ENCODE measurements around the gene KIZ. TPM values are rescaled to one million over a fixed set of nuclear protein-coding genes. Genes with fewer than 3 reads are reported as not detected.

Gene KIZ
- total and polyA plus RNA-seq, 2 donors (not counting 1 experiment from before 2014, with no cell fraction given) = 19.7 to 40.4 TPM

- WGBS (ENCODE audit: insufficient coverage) = no CpG with 5 or more reads among the region's 2 CpGs
- TF ChIP-seq EZH2 (IDR thresholded peaks at IDR 0.05; ENCODE audit: borderline replicate concordance, insufficient read depth, low read depth, low read length, poor library complexity, severe bottlenecking) (no peak), CTCF (IDR thresholded peaks at IDR 0.05) (no peak)
- intact Hi-C loops (cut with micrococcal nuclease) = no loop called here
Measured at GRCh38 chr20:21213691-21214090, 87.8 kb downstream of the KIZ start.

GRCh38 chr20:21214431-21214830, 88.5 kb downstream of the KIZ start:
- Mint-ChIP-seq H3K27me3 (no peaks in the 10 kb centered on the region), H3K4me1 (no peaks in the 10 kb centered on the region), H3K4me3 (no peak overlapping the region), H3K27ac (no peak overlapping the region), H3K9me3 (ENCODE audit: insufficient read depth) (no peaks in the 10 kb centered on the region)
- Histone ChIP-seq H3K79me2 (ENCODE audit: control insufficient read depth, insufficient read depth, low read length) (no peaks in the 10 kb centered on the region), H3K4me1 (ENCODE audit: control insufficient read depth in 2 of 2, insufficient read depth in 2 of 2, low read length in 2 of 2) (no peaks in the 10 kb centered on the region), H2AFZ (ENCODE audit: insufficient read depth, low read depth, low read length, poor library complexity, severe bottlenecking) (no peak overlapping the region), H3K27me3 (replicated peaks in 1 of 4; ENCODE audit: control extremely low read depth in 1 of 4, control insufficient read depth in 3 of 4, insufficient read depth in 4 of 4, low read length in 3 of 4) (no peaks in the 10 kb centered on the region), H3K36me3 (replicated peaks in 1 of 2; ENCODE audit: control extremely low read depth in 1 of 2, control insufficient read depth in 1 of 2, extremely low read depth in 1 of 2, insufficient read depth in 2 of 2, low read length in 1 of 2) (peaks cover 0 to 2% of the 10 kb centered on the region in 2 experiments), H3K9me3 (ENCODE audit: control extremely low read depth in 1 of 3, control insufficient read depth in 2 of 3, insufficient read depth in 1 of 3, low read length in 2 of 3) (no peaks in the 10 kb centered on the region), H4K20me1 (ENCODE audit: control insufficient read depth, insufficient read depth, low read length, poor library complexity, severe bottlenecking) (no peaks in the 10 kb centered on the region), H3K27ac (ENCODE audit: low read length in 2 of 2) (no peak overlapping the region), H3K9ac (ENCODE audit: low read length) (no peak overlapping the region), H3K4me2 (replicated peaks; ENCODE audit: low read depth, low read length, poor library complexity, severe bottlenecking) (no peak overlapping the region), H3K4me3 (ENCODE audit: control extremely low read depth in 1 of 5, extremely low read depth in 1 of 5, insufficient read depth in 1 of 5, low read depth in 2 of 5, low read length in 4 of 5) (no peak overlapping the region)
- DNase-seq (no peak), ATAC-seq (ENCODE audit: low read depth) (no peak)
- TF ChIP-seq EZH2 (IDR thresholded peaks at IDR 0.05; ENCODE audit: borderline replicate concordance, insufficient read depth, low read depth, low read length, poor library complexity, severe bottlenecking) = no peak
- TF ChIP-seq CTCF (IDR thresholded peaks at IDR 0.05) = no peak
- intact Hi-C loops (cut with micrococcal nuclease) = no loop called here
- ChIA-PET CTCF (interaction anchor here (1.2 kb wide), 1 partner anchor 14 kb away, joined by 4 read pairs; no protein-coding TSS in a partner anchor), POLR2A (no interaction called here)
- 100% methylated on average over 1 of the region's 1 CpG for WGBS (ENCODE audit: insufficient coverage)

More at GRCh38 chr20:21213691-21214090, 87.8 kb downstream of the KIZ start:
- no peak overlapping the region for H3K4me2 ChIP-seq (replicated peaks; ENCODE audit: low read depth, low read length, poor library complexity, severe bottlenecking)
- Mint-ChIP-seq H3K9me3 (ENCODE audit: insufficient read depth) (no peaks in the 10 kb centered on the region), H3K4me1 (no peaks in the 10 kb centered on the region), H3K27ac (no peak overlapping the region), H3K27me3 (no peaks in the 10 kb centered on the region), H3K4me3 (no peak overlapping the region)
- no peak overlapping the region for H3K27ac ChIP-seq (ENCODE audit: low read length in 2 of 2)
- H3K27me3 ChIP-seq (replicated peaks in 1 of 4; ENCODE audit: control extremely low read depth in 1 of 4, control insufficient read depth in 3 of 4, insufficient read depth in 4 of 4, low read length in 3 of 4) = no peaks in the 10 kb centered on the region
- H3K36me3 ChIP-seq (replicated peaks in 1 of 2; ENCODE audit: control extremely low read depth in 1 of 2, control insufficient read depth in 1 of 2, extremely low read depth in 1 of 2, insufficient read depth in 2 of 2, low read length in 1 of 2) = peaks cover 0 to 4% of the 10 kb centered on the region in 2 experiments
- H3K9me3 ChIP-seq (ENCODE audit: control extremely low read depth in 1 of 3, control insufficient read depth in 2 of 3, insufficient read depth in 1 of 3, low read length in 2 of 3) = no peaks in the 10 kb centered on the region
- no peaks in the 10 kb centered on the region for H3K4me1 ChIP-seq (ENCODE audit: control insufficient read depth in 2 of 2, insufficient read depth in 2 of 2, low read length in 2 of 2)
- ATAC-seq (ENCODE audit: low read depth) (no peak), DNase-seq (no peak)
- ChIA-PET CTCF (no interaction called here), POLR2A (no interaction called here)
- H4K20me1 ChIP-seq (ENCODE audit: control insufficient read depth, insufficient read depth, low read length, poor library complexity, severe bottlenecking) = no peaks in the 10 kb centered on the region
- H3K4me3 ChIP-seq (ENCODE audit: control extremely low read depth in 1 of 5, extremely low read depth in 1 of 5, insufficient read depth in 1 of 5, low read depth in 2 of 5, low read length in 4 of 5) = no peak overlapping the region
- H2AFZ ChIP-seq (ENCODE audit: insufficient read depth, low read depth, low read length, poor library complexity, severe bottlenecking) = no peak overlapping the region
- no peaks in the 10 kb centered on the region for H3K79me2 ChIP-seq (ENCODE audit: control insufficient read depth, insufficient read depth, low read length)
- no peak overlapping the region for H3K9ac ChIP-seq (ENCODE audit: low read length)
